Activated CD4-positive, CD25-positive, alpha-beta regulatory T cell treated with anti-CD3 and anti-CD28 coated beads, Interleukin-2, amount 50 U/mL, for 72 hours (primary cell): ENCODE data around the gene PSD2.

Experiments
- DNase-seq: peaks from one replicate; pipeline ENCODE4 v3.0.0; 2021

The PSD2 gene

GRCh38 chr5:139812836-139813805, 17.5 kb downstream of the PSD2 start:
- no peak for DNase-seq

DNA sequence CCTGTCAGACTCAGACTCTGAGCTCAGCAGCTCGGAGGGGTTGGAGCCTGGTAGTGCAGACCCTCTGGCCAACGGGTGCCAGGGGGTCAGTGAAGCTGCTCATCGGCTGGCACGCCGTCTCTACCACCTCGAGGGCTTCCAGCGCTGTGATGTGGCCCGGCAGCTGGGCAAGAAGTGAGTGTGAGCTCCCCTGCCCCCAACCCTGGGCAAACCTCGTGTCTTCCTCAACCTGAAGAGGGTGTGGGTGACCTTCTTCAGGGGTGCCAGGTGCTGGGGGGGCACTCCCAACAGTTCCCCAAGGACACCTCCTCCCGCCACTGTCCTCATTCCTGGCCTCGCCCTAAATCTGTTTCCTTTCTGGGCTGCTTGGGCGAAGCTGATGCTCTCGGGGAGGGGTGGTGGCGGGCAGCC, 18.6 kb downstream of the PSD2 start:
- no peak for DNase-seq

DNA sequence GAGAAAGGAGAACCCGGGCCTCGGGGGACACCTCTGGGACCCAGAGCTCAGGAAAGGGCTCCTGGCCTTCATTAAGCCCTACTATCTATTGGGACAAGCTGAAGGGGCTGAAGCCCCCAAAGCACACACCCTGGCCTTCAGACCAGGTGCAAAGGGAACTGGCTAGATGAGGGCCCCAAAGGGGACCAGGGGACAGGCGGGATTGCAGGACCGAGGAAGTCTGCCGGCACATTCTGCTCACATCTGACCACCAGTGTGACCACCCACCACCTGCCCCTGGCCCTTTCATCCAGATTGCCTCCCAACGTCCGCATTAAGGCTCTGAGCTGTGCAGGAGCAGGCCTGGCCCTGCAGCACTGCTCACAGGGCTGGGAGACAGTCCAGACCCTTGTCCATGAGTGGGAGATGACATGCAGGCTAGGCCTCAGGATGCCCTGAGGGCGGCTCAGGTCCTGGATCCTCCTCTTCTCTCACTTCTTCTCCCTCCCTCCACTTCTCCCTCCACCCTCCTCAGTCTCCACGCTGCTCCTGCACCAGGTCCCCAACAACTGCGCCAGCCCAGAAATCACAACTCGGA, 19.2 kb downstream of the PSD2 start:
- no peak for DNase-seq

GRCh38 chr5:139816566-139816965, 21.0 kb downstream of the PSD2 start:
- no peak for DNase-seq

GRCh38 chr5:139817362-139817761, 21.8 kb downstream of the PSD2 start:
- DNase-seq, result no peak

- DNase-seq, result no peak
These were observed 22.4 kb downstream of the PSD2 start for GRCh38 chr5:139817970-139818369.

GRCh38 chr5:139820130-139820529, 24.5 kb downstream of the PSD2 start:
- peak; percentile 15 for DNase-seq

GRCh38 chr5:139820606-139821005, 25.0 kb downstream of the PSD2 start:
- DNase-seq, result no peak

DNA sequence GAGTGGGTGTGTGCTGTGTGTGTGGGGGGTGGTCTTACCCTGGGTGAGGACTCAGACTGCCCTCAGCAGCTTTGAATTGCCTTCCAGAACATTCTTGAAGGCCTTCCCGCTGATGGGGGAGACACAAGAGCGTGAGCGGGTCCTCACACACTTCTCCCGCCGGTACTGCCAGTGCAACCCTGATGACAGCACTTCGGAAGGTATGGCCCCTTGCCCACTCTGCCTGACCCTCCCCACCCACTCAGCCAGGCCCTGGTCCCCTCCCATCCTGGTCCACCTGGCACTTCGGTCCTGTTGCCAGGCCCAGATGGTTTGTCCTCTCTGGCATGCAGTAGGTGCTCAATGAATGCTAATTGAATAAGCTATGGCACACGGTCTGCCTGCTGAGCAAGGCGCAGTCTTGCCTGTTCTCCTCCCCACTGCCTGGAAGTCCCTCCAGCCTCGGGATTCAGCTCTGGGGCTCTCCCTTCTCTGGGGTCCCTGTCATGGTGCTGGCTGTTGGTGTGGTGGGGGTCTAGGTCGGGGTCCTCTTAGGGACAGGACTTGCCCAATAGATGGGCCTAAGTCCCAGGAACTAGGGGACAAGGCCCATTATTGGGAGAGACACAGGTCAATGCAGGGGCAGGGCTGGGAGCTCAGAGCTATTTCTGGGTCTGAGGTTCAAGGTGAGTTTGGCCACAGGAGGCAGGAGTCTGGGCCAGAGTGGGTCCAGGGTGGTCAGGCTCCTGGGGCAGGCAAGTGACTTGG, 26.4 kb downstream of the PSD2 start:
- no peak for DNase-seq

DNA sequence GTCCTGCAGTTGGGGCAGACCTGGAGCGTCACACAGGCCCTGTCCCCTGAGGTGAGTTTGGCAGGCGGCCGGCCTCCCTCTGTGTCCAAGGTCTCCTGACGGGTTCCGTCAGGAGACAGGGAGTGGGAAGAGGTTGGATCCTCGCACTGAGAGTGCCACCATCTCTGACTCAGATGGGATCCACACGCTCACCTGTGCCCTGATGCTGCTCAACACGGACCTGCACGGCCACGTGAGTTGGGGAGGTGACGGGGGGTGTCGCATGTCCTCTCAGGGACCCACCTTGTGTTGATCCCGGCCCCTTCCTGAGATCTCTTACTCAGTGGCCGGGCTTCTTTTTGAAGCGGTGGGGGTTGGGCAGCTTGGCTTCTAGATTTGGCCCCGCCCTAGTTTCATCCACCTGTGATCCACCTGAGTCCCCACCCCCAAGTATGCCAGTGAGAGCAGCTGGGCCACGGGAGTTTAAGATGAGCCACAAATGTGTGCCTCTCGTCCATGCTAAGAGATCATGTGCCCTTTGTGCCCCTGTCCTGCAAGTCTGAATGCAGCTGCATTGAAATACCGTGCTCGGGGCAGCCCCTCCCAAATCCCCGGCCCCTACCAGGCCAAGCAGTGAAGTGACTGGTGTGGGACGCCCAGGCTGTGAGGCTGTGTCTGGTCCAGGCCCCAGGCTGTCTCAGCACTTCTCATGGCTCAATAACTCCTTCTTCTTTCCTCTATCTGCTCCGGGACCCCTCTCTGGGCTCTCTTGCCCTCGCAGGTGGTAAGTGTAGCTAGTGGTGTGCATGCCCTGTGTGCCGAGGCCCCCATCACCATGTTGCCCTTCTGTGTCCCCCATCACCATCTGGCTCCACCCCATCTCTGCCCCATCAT, 27.2 kb downstream of the PSD2 start:
- peak; percentile 24 for DNase-seq

- peak; percentile 17 for DNase-seq
These were observed 28.2 kb downstream of the PSD2 start for GRCh38 chr5:139823757-139824355.

- no peak for DNase-seq
These were observed 30.1 kb downstream of the PSD2 start for GRCh38 chr5:139825690-139826089.

DNA sequence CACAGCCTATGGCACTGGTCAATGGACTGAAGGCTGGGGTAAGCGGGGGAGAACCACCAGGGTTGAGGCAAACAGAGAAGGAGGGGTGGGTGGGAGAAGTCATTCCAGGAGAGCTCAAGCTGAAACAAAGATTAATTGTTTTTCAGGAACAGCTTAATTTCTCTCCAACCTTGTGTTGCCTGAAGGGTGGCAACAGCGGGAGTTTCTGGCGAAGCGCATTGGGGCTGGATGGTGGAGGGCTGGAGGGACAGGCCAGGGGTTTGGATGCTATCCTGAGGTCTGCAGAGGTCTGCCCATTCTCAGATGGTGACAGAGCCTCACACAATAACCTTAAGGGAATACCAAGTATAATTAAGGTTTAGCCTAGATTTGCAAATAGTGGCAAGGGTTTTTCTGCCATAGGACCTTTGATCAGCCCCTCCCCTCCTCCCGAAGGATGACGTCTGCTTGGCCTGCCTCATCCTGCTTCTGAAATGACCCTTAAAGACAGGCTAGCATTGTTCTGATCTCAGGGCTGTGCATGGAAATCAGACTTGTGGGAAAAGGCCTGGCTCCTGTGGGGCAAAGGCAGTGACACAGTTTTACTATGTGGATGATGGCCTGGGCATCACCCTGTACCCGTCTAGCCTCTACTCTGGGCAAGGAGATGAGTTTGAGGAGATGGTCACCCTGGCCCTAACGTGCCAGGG, 32.7 kb downstream of the PSD2 start:
- DNase-seq, result no peak

DNA sequence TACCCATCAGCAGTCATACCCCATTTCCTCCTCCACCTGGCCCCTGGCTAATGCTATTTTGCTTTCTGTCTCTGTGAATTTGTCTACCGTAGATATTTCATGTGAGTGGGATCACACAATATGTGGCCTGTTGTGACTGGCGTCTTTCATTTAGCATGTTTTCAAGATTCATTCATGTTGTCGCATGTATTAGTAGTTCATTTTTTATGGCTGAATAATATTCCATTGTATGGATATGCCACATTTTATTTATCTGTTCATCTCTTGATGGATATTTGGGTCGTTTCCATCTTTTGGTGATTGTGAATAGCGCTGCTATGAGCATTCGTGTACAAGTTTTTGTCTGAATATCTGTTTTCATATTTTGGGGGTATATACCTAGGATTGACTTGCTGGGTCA, 33.9 kb downstream of the PSD2 start:
- DNase-seq, result no peak

DNA sequence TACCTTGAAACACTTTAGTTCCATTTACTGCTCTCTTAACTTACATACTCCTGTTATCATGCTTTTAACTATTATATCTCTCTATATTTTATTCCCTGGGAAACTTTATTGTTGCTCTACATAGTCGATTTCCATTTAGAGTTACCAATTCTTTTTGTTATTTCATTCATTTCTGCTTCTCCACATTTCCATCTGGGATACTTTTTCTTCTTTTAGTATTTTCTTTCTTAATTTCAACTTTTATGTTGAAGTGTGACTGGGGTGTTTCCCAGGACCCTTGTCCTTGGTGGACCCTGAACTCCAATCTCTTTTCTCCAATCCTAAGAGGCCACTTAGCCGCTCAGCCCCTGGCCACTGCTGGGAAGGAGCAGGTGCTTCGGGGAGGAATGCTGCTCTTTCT, 36.0 kb downstream of the PSD2 start:
- no peak for DNase-seq

GRCh38 chr5:139833525-139833924, 37.9 kb downstream of the PSD2 start:
- DNase-seq, result no peak

DNA sequence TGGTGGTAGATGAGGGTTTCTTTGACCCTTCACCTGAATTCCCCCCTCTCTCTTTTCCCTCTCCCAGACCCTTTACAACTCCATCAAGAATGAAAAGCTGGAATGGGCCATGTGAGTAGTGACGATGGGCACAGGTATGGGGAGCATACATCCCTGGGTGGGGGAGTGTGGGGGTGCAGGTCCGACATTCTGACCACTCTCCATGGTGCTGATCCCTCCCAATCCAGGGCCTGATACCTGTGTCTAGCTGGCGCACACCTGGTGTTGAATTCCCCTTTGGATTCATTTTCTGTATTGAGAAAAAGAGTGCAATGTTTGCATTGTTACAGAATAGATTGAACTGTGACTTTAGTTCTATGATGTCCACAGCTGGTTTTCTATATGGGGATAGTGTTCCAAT, 40.0 kb downstream of the PSD2 start:
- no peak for DNase-seq

DNA sequence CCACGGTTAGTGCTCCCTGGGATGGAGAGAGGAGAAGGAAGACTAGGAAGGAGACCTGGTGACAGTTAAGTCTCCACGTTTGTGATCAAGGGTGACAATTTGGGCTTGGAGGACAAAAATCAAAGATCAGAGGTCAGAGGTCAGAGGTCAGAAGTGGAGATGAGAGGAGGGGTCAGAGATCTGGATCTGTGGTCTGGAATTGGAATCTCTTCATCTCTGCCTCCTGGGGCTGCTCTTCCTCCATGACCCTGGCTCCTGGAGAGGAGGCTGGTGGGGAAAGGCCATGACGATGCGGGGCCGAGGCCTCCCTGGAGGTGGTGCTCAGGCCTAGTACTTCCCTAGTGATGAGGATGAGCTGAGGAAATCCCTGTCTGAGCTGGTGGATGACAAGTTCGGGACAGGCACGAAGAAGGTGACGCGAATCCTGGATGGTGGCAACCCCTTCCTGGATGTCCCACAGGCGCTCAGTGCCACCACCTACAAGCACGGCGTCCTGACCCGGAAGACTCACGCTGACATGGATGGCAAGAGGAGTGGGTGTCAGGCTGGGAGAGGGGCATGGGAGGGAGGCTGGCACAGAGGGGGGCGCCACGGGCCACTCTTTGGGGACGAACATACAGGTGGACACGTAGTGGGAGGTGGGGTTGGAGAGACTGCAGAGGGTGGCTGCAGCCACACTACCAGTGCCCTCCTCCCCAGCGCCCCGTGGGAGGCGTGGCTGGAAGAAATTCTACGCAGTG, 41.0 kb downstream of the PSD2 start:
- DNase-seq, result peak; percentile 25

DNA sequence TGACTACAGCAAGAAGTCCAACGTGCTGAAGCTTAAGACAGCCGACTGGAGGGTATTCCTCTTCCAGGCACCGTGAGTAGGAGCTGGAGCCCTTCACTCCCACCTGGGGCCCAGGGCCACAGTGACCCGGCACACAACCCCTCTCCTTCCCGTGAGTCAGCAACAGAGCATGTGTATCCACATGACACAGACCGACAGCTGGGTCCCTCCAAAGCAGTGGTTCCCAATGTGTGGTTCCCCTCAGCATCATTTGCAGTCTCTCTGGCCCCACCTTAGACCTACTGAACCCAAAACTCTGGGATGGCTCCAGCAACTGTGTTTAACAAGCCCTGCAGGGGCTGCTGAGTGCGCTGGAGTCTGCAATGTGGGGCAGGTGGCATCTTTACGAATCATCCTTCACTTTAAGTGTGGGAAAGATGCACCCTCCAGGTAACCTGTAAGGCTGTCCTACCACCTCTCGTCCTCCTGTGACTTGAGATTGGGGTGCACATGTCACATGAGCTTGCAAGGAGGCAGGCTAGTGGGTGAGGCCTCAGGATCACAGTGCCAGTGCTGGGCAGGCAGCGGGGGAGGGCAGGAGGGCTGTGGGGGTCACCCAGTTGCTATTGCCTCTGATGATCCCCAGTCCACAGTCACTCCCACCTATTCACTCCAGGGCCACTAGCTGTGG, 42.2 kb downstream of the PSD2 start:
- peak; percentile 21 for DNase-seq
